ENCODE data around the gene ATF7IP2. TPM values are rescaled to one million over a fixed set of nuclear protein-coding genes. Genes with fewer than 3 reads are reported as not detected.

Gene ATF7IP2
- total RNA-seq, 1 experiment from 2014 or later = 22.8 TPM

- ATAC-seq (no peak), DNase-seq (ENCODE audit: low spot score) (no peak)
- H3K27ac Mint-ChIP-seq = no peak overlapping the region
- ChIA-PET POLR2A (no interaction called here), CTCF (no interaction called here)
- H3K9me3 Mint-ChIP-seq = peaks cover 42% of the 10 kb centered on the region
- no peak for TF ChIP-seq ARID4B (CRISPR knock-in tag; IDR thresholded peaks at IDR 0.05; ENCODE audit: borderline replicate concordance)
- TF ChIP-seq NR1H2 (CRISPR knock-in tag; IDR thresholded peaks at IDR 0.05) = no peak
- TF ChIP-seq CREB1 (CRISPR knock-in tag; IDR thresholded peaks at IDR 0.05) = no peak
- TF ChIP-seq ESRRA (CRISPR knock-in tag; IDR thresholded peaks at IDR 0.05; ENCODE audit: borderline replicate concordance) = no peak
- TF ChIP-seq RELA (CRISPR knock-in tag; IDR thresholded peaks at IDR 0.05; ENCODE audit: borderline replicate concordance) = no peak
- no peak for TF ChIP-seq ZNF423 (CRISPR knock-in tag; IDR thresholded peaks at IDR 0.05)
- TF ChIP-seq PRRX2 (CRISPR knock-in tag; IDR thresholded peaks at IDR 0.05) = no peak
- no peak for TF ChIP-seq ZNF396 (CRISPR knock-in tag; IDR thresholded peaks at IDR 0.05; ENCODE audit: borderline replicate concordance)
- TF ChIP-seq IRF1 (CRISPR knock-in tag; IDR thresholded peaks at IDR 0.05) = no peak
- no peak for TF ChIP-seq ZNF121 (CRISPR knock-in tag; IDR thresholded peaks at IDR 0.05)
- TF ChIP-seq MLX (CRISPR knock-in tag; IDR thresholded peaks at IDR 0.05) = no peak
- TF ChIP-seq ETV6 (CRISPR knock-in tag; IDR thresholded peaks at IDR 0.05) = no peak
- TF ChIP-seq KAT7 (CRISPR knock-in tag; IDR thresholded peaks at IDR 0.05; ENCODE audit: borderline replicate concordance) = no peak
- peaks cover 6% of the 10 kb centered on the region; the same call in 1 of the 2 replicates for H3K4me1 Mint-ChIP-seq
- H3K4me3 Mint-ChIP-seq = no peak overlapping the region
- no peaks in the 10 kb centered on the region; the same call in 1 of the 2 replicates for H3K27me3 Mint-ChIP-seq (ENCODE audit: low read depth)
- H3K36me3 Mint-ChIP-seq = peaks cover 31% of the 10 kb centered on the region
Observed at GRCh38 chr16:10490141-10490540, 104.3 kb downstream of the ATF7IP2 start.

- Mint-ChIP-seq H3K36me3 (peaks cover 19% of the 10 kb centered on the region), H3K27me3 (ENCODE audit: low read depth) (peaks cover 4% of the 10 kb centered on the region), H3K27ac (no peak overlapping the region), H3K4me3 (no peak overlapping the region), H3K4me1 (peaks cover 19% of the 10 kb centered on the region), H3K9me3 (peaks cover 43% of the 10 kb centered on the region)
- CTCF ChIA-PET = interaction anchor here (1.0 kb wide), 1 partner anchor 16 kb away, joined by 3 read pairs; no protein-coding TSS in a partner anchor
- POLR2A ChIA-PET = no interaction called here
- DNase-seq (ENCODE audit: low spot score) = no peak
- ATAC-seq = no peak
- TF ChIP-seq TCF7 (CRISPR knock-in tag; IDR thresholded peaks at IDR 0.05; ENCODE audit: low read depth) (no peak), FOXP1 (CRISPR knock-in tag; IDR thresholded peaks at IDR 0.05; ENCODE audit: borderline replicate concordance) (no peak), SMAD4 (CRISPR knock-in tag; IDR thresholded peaks at IDR 0.05) (no peak), IRF1 (CRISPR knock-in tag; IDR thresholded peaks at IDR 0.05) (no peak), CTCF (IDR thresholded peaks at IDR 0.05) (no peak), PREB (CRISPR knock-in tag; IDR thresholded peaks at IDR 0.05; ENCODE audit: borderline replicate concordance) (no peak), AFF4 (CRISPR knock-in tag; IDR thresholded peaks at IDR 0.05; ENCODE audit: borderline replicate concordance) (no peak), GTF2I (CRISPR knock-in tag; conservative IDR thresholded peaks at IDR 0.05) (no peak), NFYB (CRISPR knock-in tag; conservative IDR thresholded peaks at IDR 0.05; ENCODE audit: low read depth) (no peak), JAZF1 (CRISPR knock-in tag; IDR thresholded peaks at IDR 0.05) (no peak), RORB (CRISPR knock-in tag; IDR thresholded peaks at IDR 0.05) (no peak)
Observed at GRCh38 chr16:10493276-10493675, 107.4 kb downstream of the ATF7IP2 start.
